CD4-positive, alpha-beta T cell treated with Interleukin-6 for 4 hours (primary cell): Measurements from ENCODE around the gene DCAF15.
"Not testable (repeated sequence)": the region's sequence is repeated elsewhere in the genome, so short reads cannot be mapped to it uniquely, and the experiment has no call there.

Experiments
- DNase-seq: peaks from one replicate; pipeline ENCODE4 v3.0.0-alpha.2; 2020; ENCODE audit warnings: mixed read lengths

Gene DCAF15

GRCh38 chr19:13952154-13952930, at the start of gene DCAF15:
Gene DCAF15, plus strand, starts transcription at chr19:13952509. Its CDS starts 4 bp downstream, at chr19:13952513.
- DNase-seq: peak; percentile 99

- peak; percentile 52 for DNase-seq
Measured at GRCh38 chr19:13902993-13903555, 49.2 kb upstream of the DCAF15 start.

GRCh38 chr19:13905634-13906520, 46.4 kb upstream of the DCAF15 start, which contains the start of the genes BRME1 and CC2D1A:
Gene BRME1, minus strand, starts transcription at chr19:13906117. Its CDS starts 1,225 bp downstream, at chr19:13904892.
Gene CC2D1A, plus strand, starts transcription at chr19:13906201. Its CDS starts 241 bp downstream, at chr19:13906442.
- peak; percentile 96 for DNase-seq

- peak; percentile 55 for DNase-seq
Measured at GRCh38 chr19:13906521-13906904, 45.8 kb upstream of the DCAF15 start.

DNA sequence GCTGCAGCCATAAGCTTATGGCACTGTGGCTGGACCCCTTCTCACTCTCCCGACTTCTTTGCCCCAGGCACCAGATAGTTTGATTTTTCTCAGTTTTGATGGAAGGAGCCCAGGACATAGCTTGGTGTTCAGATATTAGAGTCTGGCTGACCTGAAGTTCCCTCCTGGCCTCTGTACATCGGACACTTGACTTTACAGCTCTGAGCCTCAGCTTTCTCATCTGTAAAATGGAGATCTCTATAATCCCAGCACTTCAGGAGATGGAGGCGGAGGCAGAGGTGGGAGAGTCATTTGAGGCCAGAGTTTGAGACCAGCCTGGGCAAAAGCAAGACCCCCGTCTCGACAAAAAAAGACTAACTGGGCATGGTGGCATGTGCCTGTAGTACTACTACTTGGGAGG, 45.4 kb upstream of the DCAF15 start:
- DNase-seq: no peak

DNA sequence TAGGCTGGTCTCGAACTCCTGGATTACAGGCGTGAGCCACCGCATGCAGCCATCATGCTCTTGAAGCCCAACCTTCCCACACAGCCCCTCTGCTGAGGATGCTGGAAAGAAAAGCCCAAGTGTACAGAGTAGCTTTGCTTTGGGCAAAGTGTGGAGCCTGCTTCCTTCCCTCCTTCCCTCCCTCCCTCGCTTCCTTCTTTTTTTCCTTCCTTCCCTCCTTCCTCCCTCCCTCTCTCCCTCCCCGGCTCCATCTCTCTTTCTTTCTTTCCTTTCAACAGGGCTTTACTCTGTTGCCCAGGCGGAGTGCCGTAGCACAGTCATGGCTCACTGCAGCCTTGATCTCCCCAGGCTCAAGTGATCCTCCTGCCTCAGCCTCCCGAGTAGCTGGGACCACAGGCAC, 43.6 kb upstream of the DCAF15 start:
- DNase-seq: no peak

DNA sequence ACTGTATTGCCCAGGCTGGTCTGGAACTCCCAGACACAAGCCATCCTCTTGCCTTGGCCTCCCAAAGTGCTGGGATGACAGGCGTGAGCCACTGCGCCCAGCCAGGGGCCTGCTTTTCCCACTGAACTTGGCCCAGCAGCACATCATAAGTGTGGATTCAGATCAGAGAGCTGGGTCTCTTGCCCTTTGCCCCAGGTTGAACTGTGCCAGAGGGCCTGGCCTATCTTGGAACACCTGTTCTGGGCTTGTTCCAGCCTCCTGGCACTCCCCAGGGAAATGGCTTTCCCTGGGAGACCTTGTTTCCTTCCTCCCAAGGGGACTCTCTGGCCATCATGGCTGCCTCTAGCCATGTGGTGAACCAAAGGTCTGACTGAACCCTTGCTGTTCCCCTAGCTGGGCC, 42.9 kb upstream of the DCAF15 start:
- DNase-seq: no peak

- no peak for DNase-seq
Measured at GRCh38 chr19:13913352-13913751, 39.0 kb upstream of the DCAF15 start.

GRCh38 chr19:13914777-13915176, 37.5 kb upstream of the DCAF15 start:
- DNase-seq: no peak

DNA sequence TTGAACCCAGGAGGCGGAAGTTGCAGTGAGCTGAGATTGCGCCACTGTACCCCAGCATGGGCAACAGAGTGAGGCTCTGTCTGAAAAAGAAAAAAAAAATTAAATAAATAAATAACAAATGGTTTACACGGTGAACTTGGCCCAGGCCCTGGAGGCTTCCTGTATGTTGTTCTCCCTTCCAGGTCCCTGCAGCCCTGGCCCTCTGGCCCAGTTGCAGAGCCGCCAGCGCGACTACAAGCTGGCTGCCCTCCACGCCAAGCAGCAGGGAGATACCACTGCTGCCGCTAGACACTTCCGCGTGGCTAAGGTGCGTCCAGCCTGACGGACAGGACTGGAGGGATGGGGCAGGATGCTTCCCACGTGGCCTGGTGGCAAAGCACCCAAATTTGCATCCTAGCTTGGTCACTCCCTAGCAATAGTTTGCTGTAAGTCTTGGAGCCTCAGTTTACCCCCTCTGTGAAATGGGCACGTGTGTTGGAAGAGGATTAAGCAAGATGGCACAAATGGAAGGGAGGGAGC, 34.4 kb upstream of the DCAF15 start:
- no peak for DNase-seq

DNA sequence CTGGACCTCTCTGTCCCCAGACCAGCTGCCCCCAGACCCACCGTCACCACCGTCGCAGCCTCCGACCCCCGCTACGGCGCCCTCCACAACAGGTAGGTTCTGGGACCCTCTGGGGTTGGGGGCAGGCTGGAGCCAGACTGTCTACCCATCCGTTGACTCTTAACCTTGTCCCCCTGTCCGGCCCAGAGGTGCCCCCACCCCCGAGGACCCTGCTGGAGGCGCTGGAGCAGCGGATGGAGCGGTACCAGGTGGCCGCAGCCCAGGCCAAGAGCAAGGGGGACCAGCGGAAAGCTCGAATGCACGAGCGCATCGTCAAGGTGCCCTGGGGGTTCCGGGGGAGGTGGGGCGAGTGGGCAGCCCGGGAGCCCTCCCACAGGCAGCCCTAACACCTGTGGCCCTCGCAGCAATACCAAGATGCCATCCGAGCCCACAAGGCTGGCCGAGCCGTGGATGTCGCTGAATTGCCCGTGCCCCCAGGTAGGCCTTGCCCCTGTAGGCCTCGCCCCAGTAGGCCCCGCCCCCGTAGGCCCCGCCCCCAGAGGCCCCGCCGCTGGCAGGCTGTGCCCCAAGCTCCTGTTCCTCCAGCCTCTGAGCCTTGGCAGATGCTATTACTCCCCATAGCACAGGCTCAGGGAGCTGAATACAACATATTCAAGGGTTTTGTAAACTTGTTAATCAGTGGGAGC, 33.4 kb upstream of the DCAF15 start:
- DNase-seq: no peak

GRCh38 chr19:13920524-13920923, 31.8 kb upstream of the DCAF15 start:
- no peak for DNase-seq

DNA sequence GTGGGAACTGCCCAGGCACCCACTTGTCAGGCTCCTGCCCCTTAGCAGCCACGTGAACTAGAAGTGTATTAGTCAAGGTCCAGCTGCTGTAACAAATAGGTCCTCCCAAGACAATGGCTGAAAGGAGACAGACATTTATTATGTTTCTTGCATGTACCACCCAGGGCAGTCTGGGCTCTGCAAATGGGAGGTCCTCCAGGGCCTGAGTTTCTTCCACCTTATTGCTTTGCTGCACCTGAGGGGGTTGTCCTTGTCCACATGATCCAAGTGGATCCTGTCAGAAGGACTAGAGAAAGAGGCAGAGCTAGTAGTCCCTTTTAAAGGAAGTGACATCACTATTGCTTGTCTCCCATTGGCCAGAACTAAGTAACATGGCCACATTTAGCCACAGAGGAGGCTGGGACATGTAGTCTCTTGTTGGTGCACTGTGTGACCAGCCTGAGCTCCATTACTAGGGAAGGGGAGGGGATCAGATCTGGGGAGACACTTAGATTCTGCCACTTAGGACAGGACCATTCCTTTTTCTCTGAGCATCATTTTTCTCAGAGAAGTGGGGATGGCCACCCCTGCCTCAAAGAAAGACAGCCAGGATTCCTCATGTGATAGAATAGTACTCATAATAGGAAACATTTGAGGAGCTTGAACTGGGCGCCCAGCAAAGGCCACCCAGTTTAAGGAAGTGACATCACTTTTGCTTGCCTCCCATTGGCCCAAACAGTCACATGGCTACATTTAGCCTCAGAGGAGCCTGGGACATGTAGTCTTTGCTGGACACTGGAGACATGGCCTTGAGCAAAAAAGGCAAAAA, 31.2 kb upstream of the DCAF15 start:
- no peak for DNase-seq

- DNase-seq: not testable (repeated sequence)
Measured at GRCh38 chr19:13922118-13922517, 30.2 kb upstream of the DCAF15 start.

DNA sequence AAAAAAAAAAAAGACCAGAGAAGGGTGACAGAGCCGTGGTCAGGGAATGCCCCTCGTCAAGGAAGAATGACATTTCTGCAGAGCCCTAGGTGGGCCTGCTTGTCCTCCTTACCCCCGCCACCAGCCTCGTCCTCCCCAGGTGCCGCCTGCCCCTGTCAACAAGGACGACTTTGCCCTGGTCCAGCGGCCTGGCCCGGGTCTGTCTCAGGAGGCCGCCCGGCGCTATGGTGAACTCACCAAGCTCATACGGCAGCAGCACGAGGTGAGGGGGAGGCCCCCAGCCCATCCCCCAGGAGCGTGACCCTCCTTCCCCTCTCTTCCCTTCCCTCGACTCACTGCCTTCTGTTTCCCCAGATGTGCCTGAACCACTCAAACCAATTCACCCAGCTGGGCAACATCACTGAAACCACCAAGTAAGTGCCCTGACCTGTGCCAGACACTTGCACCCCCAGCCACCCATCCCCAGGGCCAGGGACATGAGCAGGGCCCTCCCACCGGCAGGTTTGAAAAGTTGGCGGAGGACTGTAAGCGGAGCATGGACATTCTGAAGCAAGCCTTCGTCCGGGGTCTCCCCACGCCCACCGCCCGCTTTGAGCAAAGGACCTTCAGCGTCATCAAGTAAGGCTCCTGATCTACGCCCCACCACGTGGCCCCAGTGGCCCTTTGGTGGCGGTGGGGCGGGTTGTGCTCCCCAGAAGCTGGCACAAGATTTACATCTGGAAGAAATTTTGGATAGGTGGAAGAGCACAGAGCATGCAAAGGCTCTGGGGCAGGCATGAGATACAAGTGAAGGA, 28.9 kb upstream of the DCAF15 start:
- no peak for DNase-seq

- no peak for DNase-seq
Measured at GRCh38 chr19:13926010-13926409, 26.3 kb upstream of the DCAF15 start.

- DNase-seq: no peak
Measured at GRCh38 chr19:13926715-13927114, 25.6 kb upstream of the DCAF15 start.

GRCh38 chr19:13929340-13929739, 23.0 kb upstream of the DCAF15 start:
- DNase-seq: no peak

GRCh38 chr19:13929956-13930355, 22.4 kb upstream of the DCAF15 start:
- DNase-seq: no peak

- DNase-seq: no peak
Measured at GRCh38 chr19:13930402-13930801, 21.9 kb upstream of the DCAF15 start.
